ENCODE results near the gene EPHB2. TPM values are rescaled to one million over a fixed set of nuclear protein-coding genes. Genes with fewer than 3 reads are reported as not detected.

Gene EPHB2
- total RNA-seq, 2 experiments from 2014 or later, result not detected

DNA sequence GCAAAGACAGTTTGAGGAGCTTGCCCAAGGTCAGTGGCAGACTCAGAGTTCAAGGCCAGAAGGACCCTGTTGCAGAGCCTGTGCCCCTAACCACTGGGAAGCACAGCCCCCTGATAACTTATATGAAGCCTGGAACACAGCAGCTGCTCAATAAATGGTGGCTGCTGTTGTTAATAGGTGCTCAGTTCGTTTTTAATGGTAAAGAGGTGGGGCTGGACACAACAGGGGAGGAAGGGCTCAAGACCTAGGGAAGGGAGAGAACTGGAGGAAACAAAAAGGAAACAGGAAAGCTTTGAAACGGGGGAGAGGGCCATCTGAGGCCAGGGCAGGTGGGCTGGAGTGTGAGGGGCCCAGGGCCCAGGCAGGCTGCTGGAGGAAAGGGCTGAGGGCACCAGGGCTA lies 136.6 kb downstream of the EPHB2 start:
- Mint-ChIP-seq H3K4me1 (ENCODE audit: low read depth) (no peaks in the 10 kb centered on the region), H3K27ac (no peak overlapping the region), H3K9me3 (ENCODE audit: insufficient read depth) (no peaks in the 10 kb centered on the region), H3K36me3 (ENCODE audit: low read depth) (no peaks in the 10 kb centered on the region), H3K27me3 (ENCODE audit: low read depth) (peaks cover 25% of the 10 kb centered on the region), H3K4me3 (no peak overlapping the region)
- ATAC-seq (no peak), DNase-seq (no peak)
- CTCF ChIA-PET, result no interaction called here
- POLR2A ChIA-PET, result no interaction called here

DNA sequence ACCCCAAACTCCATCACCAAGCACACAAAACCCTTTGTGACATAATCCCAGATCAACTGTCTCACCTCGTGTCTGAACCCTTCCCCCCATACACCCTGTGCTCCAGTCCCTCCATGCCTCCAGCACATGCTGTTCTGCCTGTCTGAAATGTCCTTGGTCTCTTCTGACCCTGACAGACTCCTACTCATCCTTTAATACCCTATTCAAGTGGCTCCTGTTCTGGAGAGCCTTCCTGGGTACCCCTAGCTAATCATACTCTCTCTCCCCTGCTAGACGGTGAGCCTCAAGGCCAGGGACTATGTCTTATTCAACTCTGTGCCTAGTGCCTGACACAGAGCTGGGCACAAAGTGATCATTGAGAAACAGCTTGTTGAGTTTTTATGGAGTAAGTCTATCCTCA lies 137.1 kb downstream of the EPHB2 start:
- no peak overlapping the region for H3K27ac Mint-ChIP-seq
- H3K9me3 Mint-ChIP-seq (ENCODE audit: insufficient read depth), result no peaks in the 10 kb centered on the region
- ATAC-seq (no peak), DNase-seq (no peak)
- CTCF ChIA-PET, result no interaction called here
- POLR2A ChIA-PET, result no interaction called here
- no peaks in the 10 kb centered on the region for H3K36me3 Mint-ChIP-seq (ENCODE audit: low read depth)
- H3K4me1 Mint-ChIP-seq (ENCODE audit: low read depth), result no peaks in the 10 kb centered on the region
- H3K4me3 Mint-ChIP-seq, result no peak overlapping the region
- H3K27me3 Mint-ChIP-seq (ENCODE audit: low read depth), result peaks cover 25% of the 10 kb centered on the region

DNA sequence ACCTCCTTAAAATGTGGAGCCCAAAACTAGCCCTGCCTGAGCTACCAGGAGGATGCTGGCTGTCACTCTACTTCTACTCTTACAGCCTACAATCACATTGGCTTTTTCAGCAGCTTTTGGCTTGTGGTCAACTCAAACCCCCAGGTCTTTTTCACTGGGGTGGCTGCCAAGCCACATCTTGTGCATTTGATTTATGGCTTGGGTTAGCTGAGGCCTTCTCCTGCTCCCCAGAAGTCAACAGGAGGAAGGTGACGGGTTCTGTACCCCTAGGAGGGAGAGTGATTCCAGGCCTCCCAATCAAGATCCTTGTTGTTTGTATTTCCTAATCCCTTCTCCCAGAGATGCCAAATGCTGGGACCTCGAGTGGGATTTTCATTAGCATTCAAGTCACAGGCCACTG lies 137.8 kb downstream of the EPHB2 start:
- Mint-ChIP-seq H3K4me1 (ENCODE audit: low read depth) (no peaks in the 10 kb centered on the region), H3K4me3 (no peak overlapping the region), H3K27me3 (ENCODE audit: low read depth) (peaks cover 23% of the 10 kb centered on the region), H3K36me3 (ENCODE audit: low read depth) (no peaks in the 10 kb centered on the region), H3K27ac (no peak overlapping the region), H3K9me3 (ENCODE audit: insufficient read depth) (no peaks in the 10 kb centered on the region)
- no peak for ATAC-seq
- POLR2A ChIA-PET, result no interaction called here
- CTCF ChIA-PET, result no interaction called here
- no peak for DNase-seq

DNA sequence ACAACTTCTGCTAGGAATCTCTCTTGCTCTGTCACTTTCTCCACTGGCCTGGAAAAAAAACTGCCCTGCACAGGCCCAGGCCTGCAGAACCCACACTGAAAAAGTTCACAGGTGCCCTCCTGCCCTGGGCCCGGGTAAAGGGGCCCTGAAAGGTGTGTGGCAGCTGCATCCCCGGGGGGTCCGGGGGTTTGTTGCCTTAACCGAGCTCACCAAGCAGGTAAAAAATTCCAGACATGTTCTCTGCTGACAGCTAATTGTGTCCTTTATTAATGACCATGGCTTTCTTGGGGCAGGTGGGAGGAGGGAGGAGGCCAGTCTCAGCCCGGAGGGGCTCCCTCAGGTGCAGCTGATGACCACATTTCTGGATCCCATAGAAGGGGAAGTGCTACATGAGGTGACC lies 139.1 kb downstream of the EPHB2 start:
- ChIA-PET POLR2A (no interaction called here), CTCF (no interaction called here)
- Mint-ChIP-seq H3K4me1 (ENCODE audit: low read depth) (no peaks in the 10 kb centered on the region), H3K9me3 (ENCODE audit: insufficient read depth) (no peaks in the 10 kb centered on the region), H3K27ac (no peak overlapping the region), H3K36me3 (ENCODE audit: low read depth) (no peaks in the 10 kb centered on the region), H3K4me3 (no peak overlapping the region), H3K27me3 (ENCODE audit: low read depth) (peaks cover 22% of the 10 kb centered on the region)
- ATAC-seq (no peak), DNase-seq (no peak)

DNA sequence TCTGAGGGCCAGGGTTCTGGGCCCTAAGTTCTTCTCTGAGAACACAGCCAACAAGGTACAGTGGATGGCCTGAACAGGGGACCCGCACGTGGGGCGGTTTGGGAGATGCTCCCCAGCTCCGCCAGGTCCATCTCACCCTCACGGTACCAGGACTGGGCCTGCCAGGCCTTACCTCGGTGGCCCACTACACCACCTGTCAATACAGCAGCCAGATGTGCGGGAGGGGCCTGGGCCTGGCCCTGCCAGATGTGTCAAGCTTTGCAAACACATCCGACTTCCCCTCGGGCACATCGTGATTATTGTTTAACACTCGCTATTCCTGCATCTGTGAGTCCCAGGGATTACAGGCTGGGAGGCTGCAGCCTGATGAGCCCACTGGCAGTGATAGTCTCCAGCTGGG lies 139.6 kb downstream of the EPHB2 start:
- H3K27ac Mint-ChIP-seq, result no peak overlapping the region

DNA sequence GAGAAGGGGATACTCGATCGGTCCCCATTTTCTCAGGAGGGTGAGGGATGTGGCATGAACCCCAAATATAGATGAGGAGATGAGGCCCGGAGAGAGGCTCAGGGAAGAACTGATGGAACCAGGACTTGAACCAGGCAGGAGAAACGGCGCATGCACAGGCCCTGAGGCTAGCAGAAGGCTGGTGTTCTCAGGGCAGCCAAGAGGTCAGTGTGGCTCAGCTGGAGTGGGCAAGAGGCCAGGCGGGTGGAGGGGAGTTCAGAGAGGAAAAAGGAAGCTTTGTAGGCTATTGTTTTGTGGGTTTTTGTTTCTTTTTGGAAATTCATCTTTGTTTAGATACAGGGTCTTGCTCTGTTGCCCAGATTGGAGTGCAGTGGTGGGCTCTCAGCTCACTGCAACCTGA lies 140.0 kb downstream of the EPHB2 start:
- ChIA-PET CTCF (interaction anchor here (0.9 kb wide), 1 partner anchor 14 kb away, joined by 3 read pairs; no protein-coding TSS in a partner anchor), POLR2A (no interaction called here)
- H3K9me3 Mint-ChIP-seq (ENCODE audit: insufficient read depth), result no peaks in the 10 kb centered on the region
- peaks cover 18% of the 10 kb centered on the region for H3K27me3 Mint-ChIP-seq (ENCODE audit: low read depth)
- H3K4me1 Mint-ChIP-seq (ENCODE audit: low read depth), result no peaks in the 10 kb centered on the region
- no peak overlapping the region for H3K27ac Mint-ChIP-seq
- H3K4me3 Mint-ChIP-seq, result no peak overlapping the region
- no peak for DNase-seq
- no peak for ATAC-seq
- no peaks in the 10 kb centered on the region for H3K36me3 Mint-ChIP-seq (ENCODE audit: low read depth)

More for the DNA sequence above, 139.6 kb downstream of the EPHB2 start:
- Mint-ChIP-seq H3K4me1 (ENCODE audit: low read depth) (no peaks in the 10 kb centered on the region), H3K4me3 (no peak overlapping the region), H3K36me3 (ENCODE audit: low read depth) (no peaks in the 10 kb centered on the region), H3K9me3 (ENCODE audit: insufficient read depth) (no peaks in the 10 kb centered on the region), H3K27me3 (ENCODE audit: low read depth) (peaks cover 22% of the 10 kb centered on the region)
- no peak for DNase-seq
- no peak for ATAC-seq
- ChIA-PET CTCF (interaction anchor here (0.9 kb wide), 1 partner anchor 13 kb away, joined by 3 read pairs; no protein-coding TSS in a partner anchor), POLR2A (no interaction called here)

DNA sequence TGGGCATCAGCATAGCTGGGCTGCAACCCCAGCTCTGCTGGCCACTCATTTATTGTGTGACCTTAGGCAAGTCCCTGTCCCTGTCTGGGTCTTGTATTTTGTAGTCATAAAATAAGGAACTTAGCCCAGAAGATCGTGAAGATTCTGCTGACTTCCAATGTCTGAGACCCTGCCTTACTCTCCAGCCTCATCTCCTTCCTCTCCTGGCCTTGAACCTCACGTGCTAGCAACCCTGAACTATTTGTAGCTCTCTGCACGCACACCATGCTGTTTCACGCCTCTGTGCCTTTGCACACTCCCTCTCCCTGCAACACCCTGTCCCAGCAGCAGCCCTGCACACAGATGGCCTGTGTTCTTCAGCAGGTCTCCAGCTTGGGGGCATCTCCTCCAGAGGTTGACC lies 140.9 kb downstream of the EPHB2 start:
- Mint-ChIP-seq H3K4me1 (ENCODE audit: low read depth) (no peaks in the 10 kb centered on the region), H3K27ac (no peak overlapping the region), H3K4me3 (no peak overlapping the region), H3K9me3 (ENCODE audit: insufficient read depth) (no peaks in the 10 kb centered on the region), H3K36me3 (ENCODE audit: low read depth) (no peaks in the 10 kb centered on the region), H3K27me3 (ENCODE audit: low read depth) (peaks cover 14% of the 10 kb centered on the region)
- DNase-seq (no peak), ATAC-seq (no peak)
- ChIA-PET POLR2A (no interaction called here), CTCF (interaction anchor here (0.9 kb wide), 1 partner anchor 15 kb away, joined by 3 read pairs; no protein-coding TSS in a partner anchor)

DNA sequence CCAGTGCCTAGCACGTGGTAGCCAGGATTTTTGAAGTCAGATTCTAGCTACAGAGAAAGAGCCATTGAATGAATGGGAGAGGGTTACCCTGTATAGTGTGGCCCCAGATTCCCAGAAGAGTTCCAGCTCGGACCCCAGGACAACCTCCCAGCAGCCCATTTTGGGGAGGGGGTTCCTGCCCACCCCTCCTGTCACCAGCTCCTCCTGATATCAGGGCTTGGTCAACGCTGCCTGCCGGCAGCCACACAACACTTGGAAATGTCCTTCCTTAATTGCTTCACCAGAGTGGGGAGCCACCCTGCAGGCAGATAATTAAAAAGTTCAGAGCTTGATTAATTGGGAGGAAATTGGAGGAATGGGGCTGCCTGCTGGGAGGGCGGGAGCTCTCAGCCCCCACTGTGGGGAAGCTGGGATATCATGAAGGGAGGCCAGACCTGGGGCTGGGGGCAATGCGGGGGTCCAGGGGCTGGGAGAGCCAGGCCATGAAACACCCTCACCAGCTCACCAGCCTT lies 141.6 kb downstream of the EPHB2 start:
- Mint-ChIP-seq H3K27ac (no peak overlapping the region), H3K9me3 (ENCODE audit: insufficient read depth) (no peaks in the 10 kb centered on the region), H3K36me3 (ENCODE audit: low read depth) (no peaks in the 10 kb centered on the region), H3K27me3 (ENCODE audit: low read depth) (peaks cover 13% of the 10 kb centered on the region), H3K4me1 (ENCODE audit: low read depth) (no peaks in the 10 kb centered on the region), H3K4me3 (no peak overlapping the region)
- ChIA-PET POLR2A (no interaction called here), CTCF (no interaction called here)
- no peak for DNase-seq
- ATAC-seq, result no peak

DNA sequence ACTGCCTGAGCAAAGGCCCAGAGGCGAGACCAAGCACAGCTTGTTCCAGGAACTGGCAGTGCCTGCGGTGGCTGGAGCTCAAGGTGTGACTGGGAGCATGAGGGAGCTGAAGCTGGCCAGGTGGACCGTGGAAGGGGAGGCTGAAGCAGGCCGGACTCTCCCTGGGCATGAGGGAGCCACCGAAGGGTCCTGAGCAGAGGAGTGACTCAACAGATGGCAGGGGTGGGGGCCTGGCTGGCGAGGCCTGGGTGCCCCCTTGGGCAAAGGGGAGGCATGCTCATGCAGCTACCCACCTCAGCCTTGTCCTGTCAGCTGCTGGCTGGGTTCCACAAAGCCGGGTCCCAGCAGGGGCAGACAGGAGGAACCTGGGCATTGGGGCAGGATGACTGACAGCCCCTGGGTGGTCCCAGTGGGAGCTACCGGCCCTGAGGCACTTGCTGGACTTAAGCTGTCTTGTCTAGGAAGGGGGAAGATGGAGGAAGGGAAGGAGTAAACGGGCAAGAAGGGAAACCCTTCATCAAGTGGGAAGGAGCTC lies 143.1 kb downstream of the EPHB2 start:
- POLR2A ChIA-PET, result no interaction called here
- H3K9me3 Mint-ChIP-seq (ENCODE audit: insufficient read depth), result no peaks in the 10 kb centered on the region
- CTCF ChIA-PET, result interaction anchor here (1.0 kb wide), 1 partner anchor 9 kb away, joined by 3 read pairs; no protein-coding TSS in a partner anchor

DNA sequence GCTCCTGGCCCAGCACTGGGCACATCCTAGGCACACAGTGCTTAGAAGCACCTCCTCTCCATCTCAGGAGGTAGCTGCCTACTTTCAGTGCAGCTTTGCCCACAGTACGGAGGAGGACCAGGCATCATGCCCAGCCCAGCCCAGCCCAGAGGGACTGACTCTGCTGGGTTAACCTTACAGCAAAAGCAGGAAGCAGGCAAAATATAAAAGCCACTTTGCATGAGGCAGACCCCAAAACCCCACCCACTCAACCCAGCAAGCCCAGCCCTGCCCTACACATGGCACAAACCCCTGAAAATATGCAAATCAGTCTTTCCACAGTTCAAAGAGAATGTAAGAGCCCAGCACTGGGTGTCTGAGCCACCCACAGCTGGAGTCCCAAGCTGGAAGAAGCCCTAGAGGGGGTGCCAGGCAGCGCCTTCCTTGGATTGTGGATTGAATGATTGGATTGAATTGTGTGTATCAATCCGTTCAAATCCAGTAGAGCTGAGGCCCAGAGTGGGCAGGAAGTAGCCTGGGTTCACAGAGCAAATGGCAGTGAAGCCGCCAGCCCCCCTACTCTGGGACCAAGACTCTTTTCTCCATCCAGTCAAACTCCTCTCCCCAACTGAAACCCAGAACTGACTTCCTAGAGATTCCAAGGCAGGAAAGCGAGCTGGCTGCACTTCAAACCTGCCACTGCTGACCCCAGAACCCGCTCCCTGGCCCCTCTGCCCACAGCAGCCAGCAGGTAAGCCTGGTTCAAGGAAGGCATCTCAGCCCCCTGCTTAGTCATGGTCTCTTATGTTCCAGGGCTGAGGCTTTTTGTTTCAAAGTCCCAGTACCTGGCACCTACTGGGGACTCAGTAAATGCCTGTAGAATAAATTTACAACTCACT lies 144.3 kb downstream of the EPHB2 start:
- H3K4me3 Mint-ChIP-seq, result no peak overlapping the region
- ChIA-PET CTCF (no interaction called here), POLR2A (no interaction called here)
- no peaks in the 10 kb centered on the region for H3K36me3 Mint-ChIP-seq (ENCODE audit: low read depth)
- no peaks in the 10 kb centered on the region for H3K4me1 Mint-ChIP-seq (ENCODE audit: low read depth)
- peaks cover 6% of the 10 kb centered on the region for H3K27me3 Mint-ChIP-seq (ENCODE audit: low read depth)
- no peaks in the 10 kb centered on the region for H3K9me3 Mint-ChIP-seq (ENCODE audit: insufficient read depth)
- no peak for ATAC-seq
- no peak for DNase-seq
- H3K27ac Mint-ChIP-seq, result no peak overlapping the region

More for the DNA sequence above, 143.1 kb downstream of the EPHB2 start:
- Mint-ChIP-seq H3K27me3 (ENCODE audit: low read depth) (peaks cover 7% of the 10 kb centered on the region), H3K36me3 (ENCODE audit: low read depth) (no peaks in the 10 kb centered on the region), H3K4me3 (no peak overlapping the region), H3K4me1 (ENCODE audit: low read depth) (no peaks in the 10 kb centered on the region), H3K27ac (no peak overlapping the region)
- DNase-seq (no peak), ATAC-seq (no peak)

DNA sequence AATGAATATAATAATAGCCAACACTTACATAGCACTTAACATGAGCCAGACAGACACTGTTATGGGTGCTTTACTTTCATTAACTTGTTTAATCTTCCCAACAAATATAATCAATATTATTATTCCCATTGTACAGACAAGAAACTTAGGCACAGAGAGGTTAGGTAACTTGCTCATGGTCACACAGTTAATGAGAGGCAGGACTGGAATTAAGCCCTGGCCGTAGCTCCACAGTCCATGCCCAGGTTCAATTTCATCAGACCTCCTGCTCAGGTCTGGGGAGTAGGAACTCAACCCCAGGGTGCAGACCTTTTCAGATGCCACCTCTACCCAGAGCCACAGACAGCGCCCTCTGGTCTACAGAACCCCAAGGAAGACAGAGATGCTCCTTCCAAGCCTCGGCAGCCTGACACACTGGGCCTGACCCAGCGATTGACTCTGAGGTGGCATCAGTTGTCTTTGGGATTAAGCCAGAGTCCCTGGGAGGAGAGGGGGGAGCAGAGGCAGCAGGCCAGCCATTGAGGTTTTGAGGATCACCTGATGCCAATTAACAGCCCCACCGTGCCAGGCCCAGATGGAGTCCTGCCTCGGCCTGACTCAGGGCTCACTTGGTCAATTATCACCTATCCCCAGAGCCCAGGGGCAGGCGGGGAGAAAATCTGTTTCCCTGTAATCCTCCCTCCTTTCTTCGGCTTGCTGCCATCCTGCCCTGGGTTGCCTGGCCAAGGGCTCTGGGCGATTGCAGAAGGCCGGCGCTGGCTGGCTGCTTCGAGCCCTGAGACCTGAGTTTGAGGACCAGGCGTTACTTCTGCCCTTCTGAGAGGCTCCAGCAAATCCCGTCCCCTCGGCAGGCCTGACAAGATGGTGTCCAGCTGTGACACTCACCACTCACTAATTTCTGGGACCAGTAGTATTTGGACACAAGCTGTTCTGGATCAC lies 145.3 kb downstream of the EPHB2 start:
- ChIA-PET CTCF (no interaction called here), POLR2A (no interaction called here)
- no peak for DNase-seq

DNA sequence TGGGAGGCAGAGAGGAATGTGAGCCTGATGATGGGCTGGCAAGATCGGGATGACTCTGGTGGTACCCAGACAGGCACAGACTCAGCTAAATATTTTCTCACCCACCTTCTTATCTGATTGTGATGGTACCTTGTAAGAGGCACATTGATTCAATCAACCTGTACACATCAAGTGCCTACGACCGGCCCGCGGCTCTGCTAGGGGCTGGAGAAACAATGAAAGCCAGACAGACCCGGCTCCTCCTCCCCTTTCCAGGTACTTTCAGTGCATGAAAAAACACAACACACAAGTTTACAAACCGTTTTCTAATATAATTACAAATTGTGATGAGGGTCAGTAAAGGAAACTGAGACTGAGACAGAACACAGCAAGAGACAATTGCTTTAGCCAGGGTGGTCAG lies 147.0 kb downstream of the EPHB2 start:
- Mint-ChIP-seq H3K36me3 (ENCODE audit: low read depth) (no peaks in the 10 kb centered on the region), H3K27ac (no peak overlapping the region), H3K4me1 (ENCODE audit: low read depth) (no peaks in the 10 kb centered on the region), H3K27me3 (ENCODE audit: low read depth) (no peaks in the 10 kb centered on the region), H3K4me3 (no peak overlapping the region), H3K9me3 (ENCODE audit: insufficient read depth) (no peaks in the 10 kb centered on the region)
- ChIA-PET POLR2A (no interaction called here), CTCF (no interaction called here)
- DNase-seq, result no peak
- ATAC-seq, result no peak

More for the DNA sequence above, 145.3 kb downstream of the EPHB2 start:
- peaks cover 6% of the 10 kb centered on the region for H3K27me3 Mint-ChIP-seq (ENCODE audit: low read depth)
- no peaks in the 10 kb centered on the region for H3K4me1 Mint-ChIP-seq (ENCODE audit: low read depth)
- no peaks in the 10 kb centered on the region for H3K36me3 Mint-ChIP-seq (ENCODE audit: low read depth)
- no peaks in the 10 kb centered on the region for H3K9me3 Mint-ChIP-seq (ENCODE audit: insufficient read depth)
- no peak overlapping the region for H3K27ac Mint-ChIP-seq
- no peak overlapping the region for H3K4me3 Mint-ChIP-seq
- no peak for ATAC-seq

Data from activated CD8-positive, alpha-beta T cell treated with anti-CD3 and anti-CD28 coated beads, Interleukin-2, amount 10 ng/mL, durations not matched to agents 7 days and 5 days (primary cell).